GM20000 (cell line): Measurements from ENCODE around the gene PEX11G.

ENCODE experiments used
- DNase-seq: peaks from one replicate; pipeline ENCODE4 v3.0.0; 2012; ENCODE audit warnings: low spot score
- TF ChIP-seq, protein P1 (sequence below): IDR thresholded peaks from 2 replicates; pipeline ENCODE4 v1.5.1; 2012; ENCODE audit warnings: mild to moderate bottlenecking, control low read depth; ENCODE audit errors: extremely low read depth, missing control alignments

PEX11G gene

GRCh38 chr19:7509625-7510024 is 20.8 kb upstream of the PEX11G start:
- no peak for DNase-seq
- TF ChIP-seq, protein P1, sequence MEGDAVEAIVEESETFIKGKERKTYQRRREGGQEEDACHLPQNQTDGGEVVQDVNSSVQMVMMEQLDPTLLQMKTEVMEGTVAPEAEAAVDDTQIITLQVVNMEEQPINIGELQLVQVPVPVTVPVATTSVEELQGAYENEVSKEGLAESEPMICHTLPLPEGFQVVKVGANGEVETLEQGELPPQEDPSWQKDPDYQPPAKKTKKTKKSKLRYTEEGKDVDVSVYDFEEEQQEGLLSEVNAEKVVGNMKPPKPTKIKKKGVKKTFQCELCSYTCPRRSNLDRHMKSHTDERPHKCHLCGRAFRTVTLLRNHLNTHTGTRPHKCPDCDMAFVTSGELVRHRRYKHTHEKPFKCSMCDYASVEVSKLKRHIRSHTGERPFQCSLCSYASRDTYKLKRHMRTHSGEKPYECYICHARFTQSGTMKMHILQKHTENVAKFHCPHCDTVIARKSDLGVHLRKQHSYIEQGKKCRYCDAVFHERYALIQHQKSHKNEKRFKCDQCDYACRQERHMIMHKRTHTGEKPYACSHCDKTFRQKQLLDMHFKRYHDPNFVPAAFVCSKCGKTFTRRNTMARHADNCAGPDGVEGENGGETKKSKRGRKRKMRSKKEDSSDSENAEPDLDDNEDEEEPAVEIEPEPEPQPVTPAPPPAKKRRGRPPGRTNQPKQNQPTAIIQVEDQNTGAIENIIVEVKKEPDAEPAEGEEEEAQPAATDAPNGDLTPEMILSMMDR: no peak

DNA sequence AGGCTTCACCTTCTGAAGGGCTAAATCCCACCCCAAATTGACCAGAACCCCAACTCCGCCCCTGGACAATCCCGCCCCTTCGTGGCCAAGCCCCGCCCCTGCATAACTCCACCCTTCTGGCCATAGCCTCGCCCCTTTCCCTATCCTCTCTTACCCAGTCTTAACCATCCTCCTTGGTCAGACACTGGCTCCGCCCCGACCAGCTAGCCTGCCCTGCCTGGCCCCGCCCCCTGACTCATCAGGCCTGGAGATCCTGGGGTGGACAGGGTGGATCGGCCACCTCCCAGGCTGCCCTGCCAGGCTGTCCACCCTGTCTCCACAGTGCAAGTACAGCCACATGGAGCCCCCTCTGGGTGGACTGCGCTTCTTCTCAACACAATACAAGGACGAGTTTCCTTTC is 19.0 kb upstream of the PEX11G start:
- TF ChIP-seq, protein P1: no peak
- no peak for DNase-seq

- TF ChIP-seq, protein P1: no peak
Measured at GRCh38 chr19:7506385-7507328, 17.8 kb upstream of the PEX11G start.

DNA sequence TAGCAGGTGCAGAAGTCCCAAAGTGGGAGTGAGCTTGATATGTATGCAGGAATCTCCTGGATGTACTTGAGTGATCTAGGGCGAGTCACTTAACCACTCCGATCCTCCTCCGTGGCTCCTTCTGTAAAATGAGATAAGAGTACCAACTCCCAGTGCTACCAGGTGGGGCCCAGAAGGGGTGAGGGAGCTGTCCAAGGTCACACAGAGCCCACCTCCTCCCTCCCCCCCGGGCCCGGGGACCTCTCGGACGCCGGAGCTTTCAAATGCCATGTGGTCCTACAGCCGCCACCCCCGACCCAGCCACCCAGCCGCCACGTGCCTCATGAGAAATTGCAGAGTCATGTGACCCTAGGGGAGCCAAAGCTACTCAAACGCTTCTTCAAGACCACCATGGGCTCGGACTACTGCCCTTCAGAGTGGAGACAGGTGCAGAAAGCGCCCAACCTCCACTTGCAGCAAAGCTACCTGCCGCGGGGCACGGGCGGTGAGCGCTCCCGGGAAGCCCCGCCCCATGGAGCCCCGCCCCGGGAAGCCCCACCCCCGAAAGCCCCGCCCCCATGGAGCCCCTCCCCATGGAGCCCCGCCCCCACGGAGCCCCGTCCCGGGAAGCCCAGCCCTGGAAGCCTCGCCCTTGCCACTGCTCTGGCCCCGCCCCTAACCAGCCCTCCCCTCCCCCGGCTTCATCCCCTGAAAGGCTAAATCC is 17.0 kb upstream of the PEX11G start:
- TF ChIP-seq, protein P1: no peak
- peak; percentile 74 for DNase-seq

More at GRCh38 chr19:7506385-7507328, 17.8 kb upstream of the PEX11G start:
- DNase-seq: peak; percentile 71

GRCh38 chr19:7505288-7505681 is 16.4 kb upstream of the PEX11G start:
- TF ChIP-seq, protein P1: no peak
- no peak for DNase-seq

DNA sequence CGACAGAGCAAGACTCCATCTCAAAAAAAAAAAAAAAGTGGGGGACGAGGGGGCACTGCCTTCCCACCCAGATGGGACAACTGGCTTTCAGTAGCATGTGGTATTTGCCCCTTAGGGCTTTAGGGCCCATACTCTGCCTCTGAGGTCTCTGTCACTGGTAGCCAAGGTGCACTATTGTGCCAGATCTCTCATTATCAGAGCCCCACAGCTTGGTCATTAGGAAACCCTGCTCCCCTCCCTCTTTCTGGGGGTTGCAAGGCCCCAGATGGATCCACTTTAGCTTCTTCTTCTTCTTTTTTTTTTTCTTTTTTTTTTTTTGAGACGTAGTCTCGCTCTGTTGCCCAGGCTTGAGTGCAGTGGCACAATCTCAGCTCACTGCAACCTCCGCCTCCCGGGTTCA is 15.8 kb upstream of the PEX11G start:
- TF ChIP-seq, protein P1: no peak
- no peak for DNase-seq

DNA sequence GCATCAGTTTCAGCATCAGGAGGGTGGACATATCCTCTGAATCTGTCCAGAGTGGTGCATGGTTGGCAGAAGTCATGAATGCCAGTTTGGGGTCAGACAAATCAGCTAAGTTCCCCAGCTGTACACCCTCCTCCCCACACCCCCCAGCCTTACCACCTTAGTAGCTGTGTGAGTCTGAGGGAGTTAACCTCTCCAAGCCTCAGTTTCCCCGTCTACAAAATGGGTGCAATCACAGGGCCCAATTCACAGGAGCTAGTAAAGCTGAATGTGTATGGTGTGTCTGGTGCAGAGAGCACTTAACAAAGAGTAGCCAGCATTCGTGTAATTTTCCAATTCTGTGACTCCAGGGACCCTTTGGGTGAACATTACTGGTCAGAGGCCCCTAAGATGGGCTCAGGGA is 13.7 kb upstream of the PEX11G start:
- TF ChIP-seq, protein P1: no peak
- no peak for DNase-seq
